ENCODE measurements around the gene EIF4E1B. TPM values are rescaled to one million over a fixed set of nuclear protein-coding genes. Genes with fewer than 3 reads are reported as not detected.

The EIF4E1B gene
- polyA plus RNA-seq, 1 donor from 2014 or later = 0.82 TPM

DNA sequence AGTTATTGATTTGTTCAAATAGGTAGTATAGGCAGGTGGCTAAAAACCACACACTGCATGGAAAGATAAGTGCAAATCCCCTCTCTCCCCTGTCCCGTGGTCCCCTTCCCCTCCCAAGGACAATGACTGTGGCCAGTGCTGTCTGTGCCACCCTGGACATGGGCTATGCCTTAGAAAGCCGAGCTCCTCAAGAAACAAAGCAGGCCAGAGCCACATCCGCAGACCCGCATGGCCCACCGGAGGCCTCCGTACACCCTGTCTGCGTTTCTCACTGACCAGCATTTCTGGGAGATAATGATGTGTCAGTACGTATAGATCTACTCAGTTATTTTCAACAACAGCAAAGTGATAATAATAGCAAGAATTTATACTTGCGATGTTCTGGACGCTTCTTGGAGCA, 33.1 kb downstream of the EIF4E1B start:
- Histone ChIP-seq H3K4me3 (ENCODE audit: low read length) (no peak overlapping the region), H3K27me3 (ENCODE audit: insufficient read depth, low read depth, low read length) (no peaks in the 10 kb centered on the region), H3F3A (ENCODE audit: insufficient read depth, low read length, poor library complexity, severe bottlenecking) (no peaks in the 10 kb centered on the region), H3K4me2 (ENCODE audit: low read length) (no peak overlapping the region), H3K9me3 (ENCODE audit: low read length) (no peaks in the 10 kb centered on the region), H3K9me2 (ENCODE audit: insufficient read depth, low read length) (no peaks in the 10 kb centered on the region), H3K9ac (ENCODE audit: low read length) (no peak overlapping the region), H3K79me2 (replicated peaks; ENCODE audit: insufficient read depth, low read length) (no peaks in the 10 kb centered on the region), H3K27ac (ENCODE audit: low read length) (no peak overlapping the region), H3K36me3 (ENCODE audit: insufficient read depth, low read length) (no peaks in the 10 kb centered on the region), H4K20me1 (ENCODE audit: insufficient read depth) (no peaks in the 10 kb centered on the region), H2AFZ (ENCODE audit: low read depth, low read length) (no peak overlapping the region)
- no peak for TF ChIP-seq EZH2 (IDR thresholded peaks at IDR 0.05; ENCODE audit: borderline replicate concordance, insufficient read depth, low read length, poor library complexity, severe bottlenecking)
- TF ChIP-seq, protein P1, sequence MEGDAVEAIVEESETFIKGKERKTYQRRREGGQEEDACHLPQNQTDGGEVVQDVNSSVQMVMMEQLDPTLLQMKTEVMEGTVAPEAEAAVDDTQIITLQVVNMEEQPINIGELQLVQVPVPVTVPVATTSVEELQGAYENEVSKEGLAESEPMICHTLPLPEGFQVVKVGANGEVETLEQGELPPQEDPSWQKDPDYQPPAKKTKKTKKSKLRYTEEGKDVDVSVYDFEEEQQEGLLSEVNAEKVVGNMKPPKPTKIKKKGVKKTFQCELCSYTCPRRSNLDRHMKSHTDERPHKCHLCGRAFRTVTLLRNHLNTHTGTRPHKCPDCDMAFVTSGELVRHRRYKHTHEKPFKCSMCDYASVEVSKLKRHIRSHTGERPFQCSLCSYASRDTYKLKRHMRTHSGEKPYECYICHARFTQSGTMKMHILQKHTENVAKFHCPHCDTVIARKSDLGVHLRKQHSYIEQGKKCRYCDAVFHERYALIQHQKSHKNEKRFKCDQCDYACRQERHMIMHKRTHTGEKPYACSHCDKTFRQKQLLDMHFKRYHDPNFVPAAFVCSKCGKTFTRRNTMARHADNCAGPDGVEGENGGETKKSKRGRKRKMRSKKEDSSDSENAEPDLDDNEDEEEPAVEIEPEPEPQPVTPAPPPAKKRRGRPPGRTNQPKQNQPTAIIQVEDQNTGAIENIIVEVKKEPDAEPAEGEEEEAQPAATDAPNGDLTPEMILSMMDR (IDR thresholded peaks at IDR 0.05; ENCODE audit: poor library complexity, severe bottlenecking) = no peak
- TF ChIP-seq, protein P2, sequence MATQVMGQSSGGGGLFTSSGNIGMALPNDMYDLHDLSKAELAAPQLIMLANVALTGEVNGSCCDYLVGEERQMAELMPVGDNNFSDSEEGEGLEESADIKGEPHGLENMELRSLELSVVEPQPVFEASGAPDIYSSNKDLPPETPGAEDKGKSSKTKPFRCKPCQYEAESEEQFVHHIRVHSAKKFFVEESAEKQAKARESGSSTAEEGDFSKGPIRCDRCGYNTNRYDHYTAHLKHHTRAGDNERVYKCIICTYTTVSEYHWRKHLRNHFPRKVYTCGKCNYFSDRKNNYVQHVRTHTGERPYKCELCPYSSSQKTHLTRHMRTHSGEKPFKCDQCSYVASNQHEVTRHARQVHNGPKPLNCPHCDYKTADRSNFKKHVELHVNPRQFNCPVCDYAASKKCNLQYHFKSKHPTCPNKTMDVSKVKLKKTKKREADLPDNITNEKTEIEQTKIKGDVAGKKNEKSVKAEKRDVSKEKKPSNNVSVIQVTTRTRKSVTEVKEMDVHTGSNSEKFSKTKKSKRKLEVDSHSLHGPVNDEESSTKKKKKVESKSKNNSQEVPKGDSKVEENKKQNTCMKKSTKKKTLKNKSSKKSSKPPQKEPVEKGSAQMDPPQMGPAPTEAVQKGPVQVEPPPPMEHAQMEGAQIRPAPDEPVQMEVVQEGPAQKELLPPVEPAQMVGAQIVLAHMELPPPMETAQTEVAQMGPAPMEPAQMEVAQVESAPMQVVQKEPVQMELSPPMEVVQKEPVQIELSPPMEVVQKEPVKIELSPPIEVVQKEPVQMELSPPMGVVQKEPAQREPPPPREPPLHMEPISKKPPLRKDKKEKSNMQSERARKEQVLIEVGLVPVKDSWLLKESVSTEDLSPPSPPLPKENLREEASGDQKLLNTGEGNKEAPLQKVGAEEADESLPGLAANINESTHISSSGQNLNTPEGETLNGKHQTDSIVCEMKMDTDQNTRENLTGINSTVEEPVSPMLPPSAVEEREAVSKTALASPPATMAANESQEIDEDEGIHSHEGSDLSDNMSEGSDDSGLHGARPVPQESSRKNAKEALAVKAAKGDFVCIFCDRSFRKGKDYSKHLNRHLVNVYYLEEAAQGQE (IDR thresholded peaks at IDR 0.05; ENCODE audit: borderline replicate concordance) = no peak
- no peak for TF ChIP-seq MXI1 (conservative IDR thresholded peaks at IDR 0.05; ENCODE audit: poor library complexity, severe bottlenecking)
- no peak for TF ChIP-seq SMC3 (conservative IDR thresholded peaks at IDR 0.05; ENCODE audit: poor library complexity)
- TF ChIP-seq POLR2AphosphoS5 (IDR thresholded peaks at IDR 0.05) = no peak
- no peak for TF ChIP-seq TAF1 (IDR thresholded peaks at IDR 0.05; ENCODE audit: low read depth)

DNA sequence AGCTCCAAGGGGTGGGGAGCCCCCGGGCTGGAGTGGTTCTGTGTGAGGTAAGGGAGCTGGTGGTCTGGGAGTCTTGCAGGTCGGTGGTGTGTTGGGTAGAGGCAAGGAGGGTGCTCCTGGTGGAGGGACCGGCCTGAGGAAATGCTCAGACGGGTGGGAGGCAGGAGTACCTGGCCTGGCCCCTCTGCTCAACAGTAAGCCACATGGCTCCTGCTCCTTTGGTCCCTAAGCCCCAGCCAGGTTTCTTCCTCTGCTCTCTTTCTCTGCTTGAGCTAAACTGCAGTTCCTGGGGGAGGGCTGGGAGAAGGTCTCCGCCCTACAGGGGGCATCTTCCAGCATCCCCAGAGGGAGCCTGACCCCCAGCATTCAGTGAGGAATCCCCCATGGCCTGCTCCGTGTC, 34.0 kb downstream of the EIF4E1B start:
- no peak overlapping the region for H3K4me2 ChIP-seq (ENCODE audit: low read length)
- H3K27ac ChIP-seq (ENCODE audit: low read length) = no peak overlapping the region
- H3K79me2 ChIP-seq (replicated peaks; ENCODE audit: insufficient read depth, low read length) = no peaks in the 10 kb centered on the region
- TF ChIP-seq TAF1 (IDR thresholded peaks at IDR 0.05; ENCODE audit: low read depth) (no peak), EP300 (conservative IDR thresholded peaks at IDR 0.05; ENCODE audit: poor library complexity, severe bottlenecking) (no peak), POLR2AphosphoS5 (IDR thresholded peaks at IDR 0.05) (no peak), EZH2 (IDR thresholded peaks at IDR 0.05; ENCODE audit: borderline replicate concordance, insufficient read depth, low read length, poor library complexity, severe bottlenecking) (no peak), MXI1 (conservative IDR thresholded peaks at IDR 0.05; ENCODE audit: poor library complexity, severe bottlenecking) (no peak), SMC3 (conservative IDR thresholded peaks at IDR 0.05; ENCODE audit: poor library complexity) (no peak), RAD21 (conservative IDR thresholded peaks at IDR 0.05) (no peak)
- TF ChIP-seq, protein P2 (IDR thresholded peaks at IDR 0.05; ENCODE audit: borderline replicate concordance) = no peak
- TF ChIP-seq, protein P1 (IDR thresholded peaks at IDR 0.05; ENCODE audit: poor library complexity, severe bottlenecking) = no peak
- H4K20me1 ChIP-seq (ENCODE audit: insufficient read depth) = no peaks in the 10 kb centered on the region
- H3K9ac ChIP-seq (ENCODE audit: low read length) = no peak overlapping the region
- no peaks in the 10 kb centered on the region for H3K9me2 ChIP-seq (ENCODE audit: insufficient read depth, low read length)
- no peaks in the 10 kb centered on the region for H3K9me3 ChIP-seq (ENCODE audit: low read length)
- H3K4me3 ChIP-seq (ENCODE audit: low read length) = no peak overlapping the region
- H3K36me3 ChIP-seq (ENCODE audit: insufficient read depth, low read length) = no peaks in the 10 kb centered on the region
- no peak overlapping the region for H2AFZ ChIP-seq (ENCODE audit: low read depth, low read length)
- H3K27me3 ChIP-seq (ENCODE audit: insufficient read depth, low read depth, low read length) = no peaks in the 10 kb centered on the region
- no peaks in the 10 kb centered on the region for H3F3A ChIP-seq (ENCODE audit: insufficient read depth, low read length, poor library complexity, severe bottlenecking)

All from neural cell (in vitro differentiated cells).